HepG2 (cell line): Measurements from ENCODE around the gene KRT3. TPM values are rescaled to one million over a fixed set of nuclear protein-coding genes. Genes with fewer than 3 reads are reported as not detected.

Experiments used
- ATAC-seq: fragments of 200-7000 bp; cut with Tn5 transposase; 3 replicates; pipeline ENCODE4 v1.9.1; 2020; ENCODE audit warnings: mild to moderate bottlenecking, moderate library complexity
- BruUV-seq: library from RNA; stranded (reverse); fragments of 400-500 nt; replicated peaks from 2 replicates; lab custom pipeline; 2021; lab: Mats Ljungman, UMichigan
- CTCF ChIA-PET: fragments of 300-600 bp; formaldehyde crosslinking; extraction: SDS; loops from one replicate; lab custom pipeline; 2021; ENCODE audit warnings: low total read pairs, inconsistent platforms, low intra/inter-chr PET ratio; lab: Yijun Ruan, JAX
- POLR2A ChIA-PET: fragments of 350-600 bp; sonication (Branson Sonifier 250); formaldehyde crosslinking; loops from one replicate; lab custom pipeline; 2020; ENCODE audit warnings: antibody characterized with exemption, inconsistent platforms; lab: Yijun Ruan, JAX
- DNase-seq: peaks from one replicate; pipeline ENCODE4 v3.0.0-alpha.2; 2015; ENCODE audit warnings: low spot score
- FAIRE-seq: peaks from 3 replicates; lab custom pipeline; 2011; peaks lifted over from hg19 to GRCh38; lab: Jason Lieb, UNC
- H2AFZ ChIP-seq: one replicate; pipeline ENCODE4 v1.6.1; 2011; ENCODE audit warnings: low read length, inconsistent platforms
- H3K27ac ChIP-seq: fragments of 300-600 bp; 3 replicates; pipeline ENCODE4 v1.8.0; 2011; ENCODE audit warnings: mixed run types, mild to moderate bottlenecking, mixed read lengths, low read length, inconsistent platforms; ENCODE audit not compliant: insufficient read depth; ENCODE audit errors: extremely low read length
- H3K27me3 ChIP-seq, 2 experiments: fragments of 200-600 bp in 1 of 2; 2 replicates in 1 of 2; 3 replicates in 1 of 2; pipeline versions ENCODE4 v1.6.0 to v1.8.0; 2011; ENCODE audit warnings: low read length in 2 of 2, mild to moderate bottlenecking in 2 of 2, moderate library complexity in 2 of 2, inconsistent platforms in 1 of 2; ENCODE audit not compliant: insufficient read depth in 2 of 2, control insufficient read depth in 1 of 2
- H3K36me3 ChIP-seq, 2 experiments: fragments of 200-600 bp in 1 of 2; replicated peaks in 1 of 2; 2 replicates in 1 of 2; 3 replicates in 1 of 2; pipeline versions ENCODE4 v1.5.1 to v1.8.0; 2011; ENCODE audit warnings: low read length in 2 of 2, inconsistent platforms in 1 of 2; ENCODE audit not compliant: insufficient read depth in 2 of 2, control insufficient read depth in 1 of 2
- H3K4me1 ChIP-seq: 2 replicates; pipeline ENCODE4 v1.5.1; 2012; ENCODE audit warnings: low read length, inconsistent platforms; ENCODE audit not compliant: insufficient read depth
- H3K4me2 ChIP-seq: 2 replicates; pipeline ENCODE4 v1.6.0; 2011; ENCODE audit warnings: low read depth, low read length, inconsistent platforms
- H3K4me3 ChIP-seq, 3 experiments: fragments of 200-600 bp in 1 of 3; sonication (generic), shearing (Covaris generic) in 1 of 3; replicated peaks in 1 of 3; 2 replicates each; pipeline ENCODE4 v1.5.1; 2011 to 2016; ENCODE audit warnings: low read length in 3 of 3, inconsistent platforms in 2 of 3, low read depth in 2 of 3, mild to moderate bottlenecking in 2 of 3, control low read depth in 1 of 3, mixed read lengths in 1 of 3; ENCODE audit not compliant: insufficient read depth in 1 of 3
- H3K79me2 ChIP-seq: one replicate; pipeline ENCODE4 v1.6.1; 2011; ENCODE audit warnings: low read length, inconsistent platforms; ENCODE audit not compliant: insufficient read depth
- H3K9ac ChIP-seq: 2 replicates; pipeline ENCODE4 v1.6.0; 2011; ENCODE audit warnings: mild to moderate bottlenecking, low read depth, low read length, inconsistent platforms; ENCODE audit not compliant: insufficient read depth
- H3K9me3 ChIP-seq: 2 replicates; pipeline ENCODE4 v1.5.1; 2012; ENCODE audit warnings: mild to moderate bottlenecking, low read length
- H4K20me1 ChIP-seq: 2 replicates; pipeline ENCODE4 v1.6.0; 2011; ENCODE audit warnings: inconsistent platforms, mild to moderate bottlenecking, low read length, moderate library complexity; ENCODE audit not compliant: insufficient read depth
- RCOR2 ChIP-seq: IDR thresholded peaks from 2 replicates; pipeline ENCODE4 v1.6.1; 2016; ENCODE audit warnings: missing biosample characterization, missing genetic modification reagents
- SNRNP70 ChIP-seq: fragments of 200-400 bp; formaldehyde crosslinking; IDR thresholded peaks from 2 replicates; pipeline ENCODE4 v1.6.1; 2017; ENCODE audit warnings: mild to moderate bottlenecking, low read depth, low read length, moderate library complexity
- THAP11 ChIP-seq: IDR thresholded peaks from 2 replicates; pipeline ENCODE4 v1.6.1; 2016; ENCODE audit warnings: missing biosample characterization, missing genetic modification reagents
- ZNF780A ChIP-seq: sonication (generic); formaldehyde crosslinking; IDR thresholded peaks from 2 replicates; pipeline ENCODE4 v1.8.0; 2022; ENCODE audit warnings: mild to moderate bottlenecking, missing genetic modification reagents, moderate library complexity
- WGBS: methylation state at CpG from one replicate; pipeline ENCODE4 v1.1.6; 2017; ENCODE audit warnings: low lambda C conversion rate; 5-methylcytosine and 5-hydroxymethylcytosine counted together
- in situ Hi-C: cut with HindIII; loops from 2 replicates; pipeline ENCODE4 v1.10.0; 2017; ENCODE audit warnings: low pct_unique_long_range_greater_than_20kb; ENCODE audit not compliant: extremely low pct_ligation_motif_present
- intact Hi-C: fragments of 100-400 bp; cut with micrococcal nuclease; formaldehyde crosslinking; loops from one replicate; pipeline ENCODE4 v1.10.0; 2022; ENCODE audit not compliant: unreplicated experiment
- polyA plus RNA-seq, 8 experiments: library from polyadenylated mRNA; depleted of rRNA in 3 of 8; stranded (reverse) in 7 of 8; unstranded in 1 of 8; fragments of >200 nt; fragmentation: Illumina TruSeq in 4 of 8; extraction: Trizol in 4 of 8; gene quantifications; 2 replicates each; pipeline versions ENCODE4 v1.2.1 to v1.2.3, GENCODE V29; 2011 to 2016; ENCODE audit warnings: low read depth in 4 of 8, missing spikeins in 1 of 8, mixed read lengths in 1 of 8; ENCODE audit not compliant: insufficient read depth in 1 of 8
- total RNA-seq, 5 experiments: library from RNA; depleted of rRNA; stranded (reverse); fragments of >200 nt; fragmentation: Illumina TruSeq; extraction: Trizol; gene quantifications; 2 replicates each; pipeline ENCODE4 v1.2.3, GENCODE V29; 2016; ENCODE audit warnings: low read depth in 1 of 5
- TF ChIP-seq, protein P1 (sequence below): sonication (generic); formaldehyde crosslinking; IDR thresholded peaks from 2 replicates; pipeline ENCODE4 v1.4.0; 2020; ENCODE audit warnings: missing genetic modification reagents
- TF ChIP-seq, protein P2 (sequence below): sonication (generic); formaldehyde crosslinking; IDR thresholded peaks from 2 replicates; pipeline ENCODE4 v1.5.1; 2020; ENCODE audit warnings: missing genetic modification reagents, mild to moderate bottlenecking, borderline replicate concordance
- TF ChIP-seq, protein P3 (sequence below): sonication (generic); formaldehyde crosslinking; IDR thresholded peaks from 2 replicates; pipeline ENCODE4 v1.4.0; 2020; ENCODE audit warnings: missing genetic modification reagents

KRT3 gene
- total and polyA plus RNA-seq, 2 of the 13 experiments (the other 11 are each of a cell fraction or from before 2014, with no cell fraction given): not detected

DNA sequence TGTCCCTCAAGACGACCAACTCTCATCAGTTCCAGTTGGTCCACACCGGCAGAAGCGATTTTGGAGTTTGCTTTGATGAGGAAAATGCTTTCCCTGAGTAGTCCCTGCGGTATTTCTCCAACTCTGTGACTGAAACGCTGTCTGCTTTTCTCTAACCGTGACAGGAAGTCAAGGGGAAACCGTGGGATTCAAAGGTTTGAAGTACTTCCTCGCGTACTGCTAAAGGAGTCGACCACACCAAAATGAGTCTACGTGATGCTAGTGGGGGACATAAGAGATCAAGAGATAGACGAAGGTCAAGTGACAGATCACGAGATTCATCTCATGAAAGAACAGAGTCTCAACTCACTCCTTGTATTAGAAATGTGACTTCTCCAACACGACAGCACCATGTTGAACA, 47.3 kb downstream of the KRT3 start:
- Histone ChIP-seq H3K79me2 (no peaks in the 10 kb centered on the region), H3K9me3 (no peaks in the 10 kb centered on the region), H3K9ac (no peak overlapping the region), H3K4me2 (no peak overlapping the region), H3K4me3 (no peak overlapping the region), H3K27ac (no peak overlapping the region), H3K4me1 (no peaks in the 10 kb centered on the region)
- in situ Hi-C loops: no loop called here
- ATAC-seq (no peak), DNase-seq (no peak)
- POLR2A ChIA-PET: no interaction called here
- WGBS: 11% methylated on average over 14 of the region's 14 CpGs
- intact Hi-C loops: no loop called here
- no TSS peak for BruUV-seq
- CTCF ChIA-PET: no interaction called here
- TF ChIP-seq, protein P1, sequence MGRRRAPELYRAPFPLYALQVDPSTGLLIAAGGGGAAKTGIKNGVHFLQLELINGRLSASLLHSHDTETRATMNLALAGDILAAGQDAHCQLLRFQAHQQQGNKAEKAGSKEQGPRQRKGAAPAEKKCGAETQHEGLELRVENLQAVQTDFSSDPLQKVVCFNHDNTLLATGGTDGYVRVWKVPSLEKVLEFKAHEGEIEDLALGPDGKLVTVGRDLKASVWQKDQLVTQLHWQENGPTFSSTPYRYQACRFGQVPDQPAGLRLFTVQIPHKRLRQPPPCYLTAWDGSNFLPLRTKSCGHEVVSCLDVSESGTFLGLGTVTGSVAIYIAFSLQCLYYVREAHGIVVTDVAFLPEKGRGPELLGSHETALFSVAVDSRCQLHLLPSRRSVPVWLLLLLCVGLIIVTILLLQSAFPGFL (CRISPR knock-in tag): no peak
- no peak for TF ChIP-seq RCOR2
- no peak for TF ChIP-seq THAP11
- TF ChIP-seq, protein P2, sequence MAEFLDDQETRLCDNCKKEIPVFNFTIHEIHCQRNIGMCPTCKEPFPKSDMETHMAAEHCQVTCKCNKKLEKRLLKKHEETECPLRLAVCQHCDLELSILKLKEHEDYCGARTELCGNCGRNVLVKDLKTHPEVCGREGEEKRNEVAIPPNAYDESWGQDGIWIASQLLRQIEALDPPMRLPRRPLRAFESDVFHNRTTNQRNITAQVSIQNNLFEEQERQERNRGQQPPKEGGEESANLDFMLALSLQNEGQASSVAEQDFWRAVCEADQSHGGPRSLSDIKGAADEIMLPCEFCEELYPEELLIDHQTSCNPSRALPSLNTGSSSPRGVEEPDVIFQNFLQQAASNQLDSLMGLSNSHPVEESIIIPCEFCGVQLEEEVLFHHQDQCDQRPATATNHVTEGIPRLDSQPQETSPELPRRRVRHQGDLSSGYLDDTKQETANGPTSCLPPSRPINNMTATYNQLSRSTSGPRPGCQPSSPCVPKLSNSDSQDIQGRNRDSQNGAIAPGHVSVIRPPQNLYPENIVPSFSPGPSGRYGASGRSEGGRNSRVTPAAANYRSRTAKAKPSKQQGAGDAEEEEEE: no peak
- TF ChIP-seq, protein P3, sequence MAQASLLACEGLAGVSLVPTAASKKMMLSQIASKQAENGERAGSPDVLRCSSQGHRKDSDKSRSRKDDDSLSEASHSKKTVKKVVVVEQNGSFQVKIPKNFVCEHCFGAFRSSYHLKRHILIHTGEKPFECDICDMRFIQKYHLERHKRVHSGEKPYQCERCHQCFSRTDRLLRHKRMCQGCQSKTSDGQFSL: no peak
- TF ChIP-seq SNRNP70: no peak
- no peak for TF ChIP-seq ZNF780A (CRISPR knock-in tag)
- TF ChIP-seq, all 625 proteins: peak for 0
- no peak overlapping the region for H2AFZ ChIP-seq
- no peaks in the 10 kb centered on the region for H3K36me3 ChIP-seq
- FAIRE-seq: no peak
- no peaks in the 10 kb centered on the region for H4K20me1 ChIP-seq
- H3K27me3 ChIP-seq: peaks cover 1 to 8% of the 10 kb centered on the region in 2 experiments; a peak in 3 of 5 replicates
